Activated CD4-positive, alpha-beta T cell treated with anti-CD3 and anti-CD28 coated beads for 36 hours (primary cell): Measurements from ENCODE around the gene FIGNL2. TPM values are rescaled to one million over a fixed set of nuclear protein-coding genes. Genes with fewer than 3 reads are reported as not detected.
"Not testable (repeated sequence)": the region's sequence is repeated elsewhere in the genome, so short reads cannot be mapped to it uniquely, and the experiment has no call there.

Experiments used
- ATAC-seq: fragments of 200-7000 bp; cut with Tn5 transposase; one replicate; pipeline ENCODE4 v1.10.0; 2021; ENCODE audit warnings: mild to moderate bottlenecking, moderate library complexity
- CTCF ChIA-PET: fragments of 350-600 bp; sonication (Branson Sonifier 250); formaldehyde crosslinking; loops from one replicate; lab custom pipeline; 2021; ENCODE audit warnings: antibody characterized with exemption; lab: Charles Lee
- POLR2A ChIA-PET: fragments of 350-600 bp; sonication (Branson Sonifier 250); formaldehyde crosslinking; loops from one replicate; lab custom pipeline; 2021; ENCODE audit warnings: antibody characterized with exemption, inconsistent platforms; lab: Charles Lee
- DNase-seq: peaks from one replicate; pipeline ENCODE4 v3.0.0-alpha.2; 2020
- H3K27ac Mint-ChIP-seq: one replicate; pipeline ENCODE4 v1.8.0; 2021; ENCODE audit warnings: mixed read lengths
- H3K27me3 Mint-ChIP-seq: one replicate; pipeline ENCODE4 v1.8.0; 2021; ENCODE audit warnings: mixed read lengths
- H3K36me3 Mint-ChIP-seq: one replicate; pipeline ENCODE4 v1.8.0; 2021; ENCODE audit warnings: low read depth, mixed read lengths
- H3K4me1 Mint-ChIP-seq: one replicate; pipeline ENCODE4 v1.8.0; 2021; ENCODE audit warnings: mixed read lengths
- H3K4me3 Mint-ChIP-seq: one replicate; pipeline ENCODE4 v1.8.0; 2021; ENCODE audit warnings: mild to moderate bottlenecking, moderate library complexity, mixed read lengths
- H3K9me3 Mint-ChIP-seq: one replicate; pipeline ENCODE4 v1.8.0; 2021; ENCODE audit warnings: low read depth, mixed read lengths
- intact Hi-C, 2 experiments: fragments of 100-400 bp; cut with DNase I in 1 of 2; cut with micrococcal nuclease in 1 of 2; formaldehyde crosslinking; loops; one replicate each; pipeline versions ENCODE4 v1.14.2 to v1.15.1; 2022 to 2024; cut with DNase I, micrococcal nuclease
- total RNA-seq, 2 experiments: library from RNA; stranded (reverse); gene quantifications; one replicate each; pipeline ENCODE4 v1.2.3, GENCODE V29; 2021

The FIGNL2 gene
- total RNA-seq, 2 experiments from 2014 or later, result 0.19 to 0.27 TPM

DNA sequence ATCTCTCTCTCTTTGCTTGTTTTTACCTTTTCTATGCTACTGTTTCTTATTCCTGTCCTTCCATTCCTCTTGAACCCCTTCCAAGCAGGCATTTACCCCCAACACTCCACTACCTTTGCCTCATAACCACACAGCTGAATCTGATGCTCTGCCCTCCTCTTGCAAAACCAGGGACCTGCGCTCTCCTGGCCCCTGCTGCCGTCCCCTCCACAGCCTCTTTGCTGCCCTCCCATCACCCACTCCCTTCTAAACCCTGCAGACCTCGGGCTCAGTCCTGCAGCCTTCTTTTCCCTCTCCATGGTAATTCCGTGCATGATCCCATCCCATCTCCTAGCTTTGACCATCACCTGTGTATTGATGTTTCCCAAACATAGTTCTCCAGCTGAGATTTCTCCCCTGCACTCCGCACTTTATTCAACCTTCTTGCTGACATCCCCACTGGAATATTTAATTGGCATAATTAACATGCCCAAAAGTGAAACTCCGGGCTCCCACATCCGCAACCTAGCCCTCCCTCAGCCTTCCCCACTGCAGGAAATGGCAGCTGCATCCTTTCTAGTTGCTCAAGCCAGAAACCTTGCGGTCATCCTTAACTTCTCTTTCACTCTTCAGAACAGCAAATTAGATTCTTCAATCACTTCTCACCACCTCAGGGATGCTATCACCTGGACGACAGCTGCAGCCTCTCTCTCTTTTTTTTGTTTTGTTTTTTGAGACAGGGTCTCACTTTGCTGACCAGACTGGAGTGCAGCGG lies 16.0 kb downstream of the FIGNL2 start:
- CTCF ChIA-PET, result interaction anchor here (0.7 to 1.6 kb wide), 7 partner anchors 9 to 1887 kb away, joined by 3 to 7 read pairs (median 3); no protein-coding TSS in a partner anchor
- Mint-ChIP-seq H3K27ac (no peak overlapping the region), H3K4me3 (no peak overlapping the region), H3K4me1 (peaks cover 25% of the 10 kb centered on the region), H3K9me3 (no peaks in the 10 kb centered on the region), H3K27me3 (peaks cover 20% of the 10 kb centered on the region), H3K36me3 (no peaks in the 10 kb centered on the region)
- DNase-seq (no peak), ATAC-seq (no peak)
- intact Hi-C loops, result no loop called here
- POLR2A ChIA-PET, result interaction anchor here (0.6 kb wide), 1 partner anchor 28 kb away, joined by 3 read pairs; no protein-coding TSS in a partner anchor

DNA sequence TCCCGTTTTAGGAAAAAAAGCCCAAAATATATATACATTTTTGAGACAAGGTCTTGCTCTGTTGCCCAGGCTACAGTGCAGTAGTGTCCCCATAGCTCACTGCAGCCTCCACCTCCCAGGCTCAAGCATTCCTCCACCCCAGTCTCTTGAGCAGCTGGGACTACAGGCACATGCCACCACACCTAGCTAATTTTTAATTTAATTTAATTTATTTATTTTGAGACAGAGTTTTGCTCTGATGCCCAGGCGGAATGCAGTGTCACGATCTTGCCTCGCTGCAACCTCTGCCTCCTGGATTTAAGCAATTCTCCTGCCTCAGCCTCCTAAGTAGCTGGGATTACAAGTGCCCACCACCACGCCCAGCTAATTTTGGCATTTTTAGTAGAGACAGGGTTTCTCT lies 16.7 kb downstream of the FIGNL2 start:
- H3K9me3 Mint-ChIP-seq, H3K36me3 Mint-ChIP-seq, H3K4me3 Mint-ChIP-seq, ATAC-seq, intact Hi-C loops, H3K27ac Mint-ChIP-seq, DNase-seq: not testable (repeated sequence)
- peaks cover 32% of the 10 kb centered on the region for H3K4me1 Mint-ChIP-seq
- ChIA-PET POLR2A (interaction anchor here (0.7 kb wide), 1 partner anchor 40 kb away, joined by 3 read pairs; no protein-coding TSS in a partner anchor), CTCF (interaction anchor here (0.7 to 1.6 kb wide), 5 partner anchors 8 to 433 kb away, joined by 3 to 7 read pairs (median 4); no protein-coding TSS in a partner anchor)
- peaks cover 20% of the 10 kb centered on the region for H3K27me3 Mint-ChIP-seq

DNA sequence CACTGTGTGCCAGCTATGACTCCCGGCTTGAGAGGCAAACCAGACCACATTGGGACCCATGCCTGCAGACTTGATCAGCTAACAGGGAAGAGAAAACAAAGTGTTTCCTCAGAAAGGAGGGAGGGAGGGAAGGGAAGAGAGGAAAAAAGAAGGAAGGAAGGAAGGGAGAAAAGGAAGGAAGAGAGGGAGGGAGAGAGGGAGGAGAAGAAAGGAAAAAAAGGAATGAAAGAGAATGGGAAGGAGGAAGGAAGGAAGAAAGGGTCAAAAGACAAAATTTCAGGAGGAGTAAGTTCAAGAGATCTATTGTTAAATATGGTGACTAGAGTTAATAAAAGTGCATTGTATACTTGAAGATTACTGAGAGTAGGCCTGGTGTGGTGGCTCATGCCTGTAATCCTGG lies 18.9 kb downstream of the FIGNL2 start:
- H3K27me3 Mint-ChIP-seq, result peaks cover 18% of the 10 kb centered on the region
- intact Hi-C loops, result loop anchor here (2.0 to 10.0 kb wide), 6 partner anchors 57 to 595 kb away; partner anchors contain the start of genes ATG101 (in 1 of the 2), DAZAP2 (in 1 of the 2), GALNT6 (in 1 of the 2) and SCN8A (in 1 of the 2)
- DNase-seq, result no peak
- POLR2A ChIA-PET, result no interaction called here
- H3K27ac Mint-ChIP-seq, result peak overlapping the region; percentile 12
- H3K4me1 Mint-ChIP-seq, result peaks cover 35% of the 10 kb centered on the region
- CTCF ChIA-PET, result interaction anchor here (1.4 kb wide), 2 partner anchors 10 to 45 kb away, joined by 4 to 5 read pairs; no protein-coding TSS in a partner anchor
- no peak overlapping the region for H3K4me3 Mint-ChIP-seq
- ATAC-seq, result no peak
- H3K36me3 Mint-ChIP-seq, result no peaks in the 10 kb centered on the region
- no peaks in the 10 kb centered on the region for H3K9me3 Mint-ChIP-seq

DNA sequence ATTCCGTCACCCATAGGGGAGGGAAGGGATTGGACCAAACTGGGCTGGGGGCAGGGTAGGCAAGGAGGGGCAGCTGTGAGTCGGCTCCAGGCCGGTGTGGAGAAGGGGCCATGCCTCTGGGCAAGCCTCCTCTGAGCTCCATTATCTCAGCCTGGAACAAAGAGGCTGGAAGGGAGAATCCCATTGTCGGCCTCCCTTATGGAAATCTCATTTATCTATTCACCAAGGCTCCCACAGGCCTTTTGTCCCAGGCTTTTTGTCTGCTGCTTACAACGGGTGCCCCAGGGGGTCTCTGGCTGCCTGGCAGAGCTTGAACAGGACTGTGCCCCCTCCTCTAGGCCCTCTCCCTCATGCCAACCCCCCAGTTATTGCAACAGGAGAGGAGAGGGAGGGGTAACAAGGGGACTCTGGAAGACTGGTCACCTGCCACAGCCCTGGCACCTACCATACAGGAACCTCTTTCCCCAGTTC lies 19.5 kb downstream of the FIGNL2 start:
- ATAC-seq (no peak), DNase-seq (no peak)
- H3K27me3 Mint-ChIP-seq, result peaks cover 18% of the 10 kb centered on the region
- H3K36me3 Mint-ChIP-seq, result no peaks in the 10 kb centered on the region
- peak overlapping the region; percentile 12 for H3K27ac Mint-ChIP-seq
- ChIA-PET CTCF (interaction anchor here (0.6 to 1.4 kb wide), 3 partner anchors 9 to 100 kb away, joined by 3 to 5 read pairs (median 4); no protein-coding TSS in a partner anchor), POLR2A (no interaction called here)
- intact Hi-C loops, result loop anchor here (2.0 to 10.0 kb wide), 6 partner anchors 58 to 594 kb away; partner anchors contain the start of genes ATG101 (in 1 of the 2), DAZAP2 (in 1 of the 2), GALNT6 (in 1 of the 2) and SCN8A (in 1 of the 2)
- peaks cover 35% of the 10 kb centered on the region for H3K4me1 Mint-ChIP-seq
- no peaks in the 10 kb centered on the region for H3K9me3 Mint-ChIP-seq
- H3K4me3 Mint-ChIP-seq, result no peak overlapping the region

DNA sequence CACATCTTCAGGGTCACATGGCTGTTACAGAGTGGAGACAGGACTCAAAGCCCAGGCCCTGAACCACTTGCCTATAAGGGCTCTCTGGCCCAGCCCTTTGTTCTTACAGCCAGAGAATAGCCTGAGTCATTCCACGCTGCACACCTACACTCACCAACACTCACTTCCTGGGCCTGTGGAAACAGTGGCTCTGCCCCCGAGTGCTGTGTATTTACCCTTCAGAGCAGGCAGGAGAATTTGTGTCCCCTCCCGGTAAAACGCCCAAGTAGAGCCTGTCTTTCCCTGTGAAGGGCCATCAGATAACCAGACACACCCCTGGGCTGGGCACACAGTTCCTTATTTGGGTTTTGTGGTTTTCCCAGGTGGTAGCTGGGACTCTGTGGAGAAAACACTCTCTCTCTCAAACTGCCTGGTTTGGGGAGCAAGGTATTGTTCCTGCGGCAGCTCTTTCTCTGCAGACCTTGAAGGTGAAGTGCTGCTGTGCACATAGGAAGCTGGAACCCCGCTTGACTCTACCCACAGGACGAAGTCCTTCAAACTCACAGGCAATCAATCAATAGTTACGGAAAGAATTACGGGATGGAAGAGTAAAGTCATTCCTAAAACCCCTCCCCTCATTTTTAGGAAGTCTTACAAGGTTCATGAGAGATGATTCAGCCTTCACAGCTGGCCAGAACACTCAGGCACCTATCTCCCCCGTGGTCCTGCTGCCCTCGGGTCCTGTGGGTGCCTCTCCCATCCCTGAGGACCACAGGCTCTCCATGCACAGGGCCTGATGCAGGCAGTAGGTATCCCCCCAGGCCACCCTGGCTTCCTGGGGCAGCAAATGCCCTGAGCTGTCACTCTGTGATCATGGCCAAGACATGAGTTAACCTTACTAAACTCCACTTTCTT lies 20.3 kb downstream of the FIGNL2 start:
- Mint-ChIP-seq H3K4me3 (peak overlapping the region; percentile 1), H3K36me3 (no peaks in the 10 kb centered on the region), H3K4me1 (peaks cover 40% of the 10 kb centered on the region), H3K9me3 (no peaks in the 10 kb centered on the region), H3K27ac (peak overlapping the region; percentile 91), H3K27me3 (peaks cover 9% of the 10 kb centered on the region)
- intact Hi-C loops, result loop anchor here (1.0 to 10.0 kb wide), 9 partner anchors 8 to 593 kb away; partner anchors contain the start of genes ATG101 (in 1 of the 2), DAZAP2 (in 1 of the 2), GALNT6 (in 1 of the 2) and SCN8A (in 1 of the 2)
- ChIA-PET CTCF (interaction anchor here (0.6 to 1.4 kb wide), 5 partner anchors 14 to 165 kb away, joined by 3 to 6 read pairs (median 3); a partner anchor contains a TSS), POLR2A (no interaction called here)
- ATAC-seq (peak; percentile 96), DNase-seq (peak; percentile 86)

DNA sequence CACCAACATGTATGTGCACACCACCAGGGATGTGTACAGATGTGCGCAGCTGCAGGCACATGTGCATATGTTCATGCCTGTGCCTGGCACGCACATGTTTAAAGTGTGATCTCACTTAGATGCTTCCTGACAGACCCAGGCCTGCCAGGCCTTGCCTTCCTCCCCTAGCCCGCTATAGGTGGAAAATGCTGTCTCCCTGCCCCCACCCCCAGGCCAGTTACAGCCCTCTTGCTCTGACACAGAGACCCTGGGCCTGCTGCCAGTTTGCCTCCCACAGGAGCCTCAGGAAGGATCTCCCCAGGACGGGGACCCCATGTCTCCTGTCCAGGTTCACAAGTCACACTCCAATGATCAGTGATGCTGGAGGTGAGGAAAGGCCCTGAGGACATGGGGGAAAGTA lies 21.6 kb downstream of the FIGNL2 start:
- DNase-seq, result no peak
- Mint-ChIP-seq H3K4me3 (no peak overlapping the region), H3K27ac (peak overlapping the region; percentile 91), H3K36me3 (no peaks in the 10 kb centered on the region), H3K9me3 (no peaks in the 10 kb centered on the region), H3K4me1 (peaks cover 32% of the 10 kb centered on the region), H3K27me3 (no peaks in the 10 kb centered on the region)
- ChIA-PET CTCF (interaction anchor here (0.7 kb wide), 1 partner anchor 198 kb away, joined by 3 read pairs; no protein-coding TSS in a partner anchor), POLR2A (no interaction called here)
- ATAC-seq, result no peak
- intact Hi-C loops, result loop anchor here (5.0 to 10.0 kb wide), 5 partner anchors 145 to 592 kb away; partner anchors contain the start of genes ATG101 (in 1 of the 2), DAZAP2 (in 1 of the 2), GALNT6 (in 1 of the 2) and SCN8A (in 1 of the 2)

DNA sequence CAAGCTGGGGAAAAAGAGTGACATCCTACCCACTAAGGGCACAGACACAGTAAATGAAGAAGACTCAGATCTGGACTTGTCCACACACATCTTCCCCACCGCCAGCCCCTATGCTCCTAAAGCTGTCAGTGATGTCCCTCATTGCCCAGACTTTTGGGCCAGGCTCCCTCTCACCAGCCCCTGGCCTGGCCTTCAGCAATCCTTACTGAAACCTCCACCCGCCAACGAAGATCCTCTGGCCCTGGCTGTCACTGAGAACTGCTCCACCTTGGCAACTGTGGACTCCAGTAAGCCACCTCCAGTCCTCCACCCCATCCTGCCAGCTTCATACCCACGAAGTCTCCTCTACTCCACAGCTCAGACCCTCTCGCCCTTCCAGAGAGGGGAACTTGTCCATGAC lies 23.3 kb downstream of the FIGNL2 start:
- ChIA-PET CTCF (interaction anchor here (2.5 to 3.0 kb wide), 3 partner anchors 11 to 406 kb away, joined by 9 to 15 read pairs (median 15); a partner anchor contains a TSS), POLR2A (no interaction called here)
- Mint-ChIP-seq H3K36me3 (no peaks in the 10 kb centered on the region), H3K27ac (no peak overlapping the region), H3K9me3 (no peaks in the 10 kb centered on the region), H3K4me3 (no peak overlapping the region), H3K27me3 (no peaks in the 10 kb centered on the region), H3K4me1 (peaks cover 32% of the 10 kb centered on the region)
- intact Hi-C loops, result loop anchor here (5.0 to 10.0 kb wide), 5 partner anchors 147 to 590 kb away; partner anchors contain the start of genes ATG101 (in 1 of the 2), DAZAP2 (in 1 of the 2), GALNT6 (in 1 of the 2) and SCN8A (in 1 of the 2)
- ATAC-seq (no peak), DNase-seq (no peak)

DNA sequence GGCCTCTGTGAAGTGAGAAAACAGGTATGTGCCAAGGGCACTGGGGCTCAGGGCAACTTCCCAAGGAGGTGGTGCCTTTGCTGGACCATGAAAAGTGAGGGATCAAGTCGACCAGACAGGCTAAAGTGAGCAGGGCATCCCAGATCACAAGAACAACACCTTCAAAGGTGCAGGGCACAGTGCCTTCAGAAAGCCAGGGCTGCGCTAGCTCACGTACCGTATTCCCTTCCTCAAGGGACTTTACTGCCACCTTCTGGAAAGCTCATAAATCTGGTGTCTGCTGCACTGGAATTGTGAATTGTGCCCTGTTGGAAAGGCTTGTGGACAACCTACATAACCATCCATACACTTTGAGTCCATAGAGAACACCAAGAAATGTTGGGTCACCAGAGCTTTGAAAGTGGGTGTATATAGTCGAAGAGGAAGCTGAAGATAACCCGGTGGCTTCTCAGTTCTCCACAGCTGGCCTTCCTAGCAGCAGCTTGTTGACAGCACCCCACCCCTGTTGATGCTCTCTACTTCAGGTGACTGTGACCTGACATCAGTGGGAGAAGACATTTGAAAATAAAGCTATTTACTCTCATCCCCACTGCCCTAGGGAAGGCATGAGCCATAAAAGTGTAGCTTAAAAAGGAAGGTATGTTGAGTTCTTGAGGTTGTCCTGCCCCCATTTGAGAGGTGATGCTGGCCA lies 24.5 kb downstream of the FIGNL2 start:
- H3K36me3 Mint-ChIP-seq, result no peaks in the 10 kb centered on the region
- ATAC-seq (no peak), DNase-seq (peak; percentile 55)
- H3K4me3 Mint-ChIP-seq, result no peak overlapping the region
- ChIA-PET CTCF (interaction anchor here (0.5 to 3.0 kb wide), 21 partner anchors 8 to 1636 kb away, joined by 3 to 15 read pairs (median 4); partner anchors contain the start of gene SLC4A8), POLR2A (interaction anchor here (0.5 kb wide), 1 partner anchor 10 kb away, joined by 4 read pairs; no protein-coding TSS in a partner anchor)
- H3K9me3 Mint-ChIP-seq, result no peaks in the 10 kb centered on the region
- peaks cover 38% of the 10 kb centered on the region for H3K4me1 Mint-ChIP-seq
- H3K27ac Mint-ChIP-seq, result peak overlapping the region; percentile 13
- no peaks in the 10 kb centered on the region for H3K27me3 Mint-ChIP-seq
- intact Hi-C loops, result loop anchor here (5.0 to 10.0 kb wide), 7 partner anchors 48 to 589 kb away; partner anchors contain the start of genes ATG101 (in 1 of the 2), DAZAP2 (in 1 of the 2), GALNT6 (in 1 of the 2) and SCN8A (in 1 of the 2)

DNA sequence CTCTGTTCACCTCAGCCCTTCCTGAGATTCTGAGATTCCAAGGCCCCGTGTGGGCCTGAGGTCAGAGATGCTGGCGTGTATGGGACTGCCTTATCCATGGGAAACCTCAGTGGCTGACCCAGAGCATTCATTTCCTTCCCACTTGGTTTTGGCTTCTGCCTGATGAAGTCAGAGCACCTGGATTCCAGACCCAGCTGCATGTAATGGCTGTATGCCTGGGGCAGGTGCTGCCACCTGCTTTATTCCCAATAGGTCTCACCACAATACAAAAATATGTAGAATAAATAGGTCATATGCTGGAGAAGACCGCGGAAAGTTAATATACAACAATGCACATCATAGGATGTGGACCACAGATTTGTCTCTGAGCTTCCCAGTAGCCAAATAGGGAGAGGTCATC lies 25.6 kb downstream of the FIGNL2 start:
- intact Hi-C loops, result loop anchor here (5.0 to 10.0 kb wide), 7 partner anchors 49 to 588 kb away; partner anchors contain the start of genes ATG101 (in 1 of the 2), DAZAP2 (in 1 of the 2), GALNT6 (in 1 of the 2) and SCN8A (in 1 of the 2)
- H3K27ac Mint-ChIP-seq, result no peak overlapping the region
- H3K4me3 Mint-ChIP-seq, result no peak overlapping the region
- no peak for DNase-seq
- H3K27me3 Mint-ChIP-seq, result no peaks in the 10 kb centered on the region
- CTCF ChIA-PET, result interaction anchor here (0.6 to 3.0 kb wide), 9 partner anchors 9 to 404 kb away, joined by 3 to 15 read pairs (median 4); partner anchors contain the start of gene SLC4A8
- no peaks in the 10 kb centered on the region for H3K36me3 Mint-ChIP-seq
- POLR2A ChIA-PET, result no interaction called here
- H3K9me3 Mint-ChIP-seq, result no peaks in the 10 kb centered on the region
- peaks cover 29% of the 10 kb centered on the region for H3K4me1 Mint-ChIP-seq
- ATAC-seq, result no peak
